ENCODE results near the gene ESPL1. TPM values are rescaled to one million over a fixed set of nuclear protein-coding genes. Genes with fewer than 3 reads are reported as not detected.

The ESPL1 gene
- total RNA-seq, 6 donors from 2014 or later, result 1.5 to 5.3 (median 2.1) TPM

- no peak overlapping the region for H3K4me3 ChIP-seq
- WGBS, 2 donors, result 72 to 83% methylated on average over 6 to 7 of the region's 7 CpGs
- H3K36me3 ChIP-seq, result no peaks in the 10 kb centered on the region
- DNase-seq, result no peak
- H3K4me1 ChIP-seq, result no peaks in the 10 kb centered on the region
- TF ChIP-seq POLR2A (IDR thresholded peaks at IDR 0.05) (no peak), EP300 (IDR thresholded peaks at IDR 0.05) (no peak), POLR2AphosphoS5 (IDR thresholded peaks at IDR 0.05) (no peak)
- TF ChIP-seq, protein P1, sequence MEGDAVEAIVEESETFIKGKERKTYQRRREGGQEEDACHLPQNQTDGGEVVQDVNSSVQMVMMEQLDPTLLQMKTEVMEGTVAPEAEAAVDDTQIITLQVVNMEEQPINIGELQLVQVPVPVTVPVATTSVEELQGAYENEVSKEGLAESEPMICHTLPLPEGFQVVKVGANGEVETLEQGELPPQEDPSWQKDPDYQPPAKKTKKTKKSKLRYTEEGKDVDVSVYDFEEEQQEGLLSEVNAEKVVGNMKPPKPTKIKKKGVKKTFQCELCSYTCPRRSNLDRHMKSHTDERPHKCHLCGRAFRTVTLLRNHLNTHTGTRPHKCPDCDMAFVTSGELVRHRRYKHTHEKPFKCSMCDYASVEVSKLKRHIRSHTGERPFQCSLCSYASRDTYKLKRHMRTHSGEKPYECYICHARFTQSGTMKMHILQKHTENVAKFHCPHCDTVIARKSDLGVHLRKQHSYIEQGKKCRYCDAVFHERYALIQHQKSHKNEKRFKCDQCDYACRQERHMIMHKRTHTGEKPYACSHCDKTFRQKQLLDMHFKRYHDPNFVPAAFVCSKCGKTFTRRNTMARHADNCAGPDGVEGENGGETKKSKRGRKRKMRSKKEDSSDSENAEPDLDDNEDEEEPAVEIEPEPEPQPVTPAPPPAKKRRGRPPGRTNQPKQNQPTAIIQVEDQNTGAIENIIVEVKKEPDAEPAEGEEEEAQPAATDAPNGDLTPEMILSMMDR (IDR thresholded peaks at IDR 0.05), result no peak
- peaks cover 0 to 4% (median 2%) of the 10 kb centered on the region in 4 donors for H3K27me3 ChIP-seq
- no peak overlapping the region for H3K27ac ChIP-seq
- ATAC-seq (ENCODE audit: low FRiP score in 2 of 2), result no peak
- no peaks in the 10 kb centered on the region for H3K9me3 ChIP-seq
These were observed 65.7 kb downstream of the ESPL1 start for GRCh38 chr12:53333845-53334244.

GRCh38 chr12:53334822-53335221, 66.7 kb downstream of the ESPL1 start:
- no peak for DNase-seq
- H3K27me3 ChIP-seq, result peaks cover 0 to 4% (median 2%) of the 10 kb centered on the region in 4 donors
- WGBS, 2 donors, result 79 to 91% methylated on average over 8 of the region's 8 CpGs
- TF ChIP-seq EP300 (IDR thresholded peaks at IDR 0.05), result no peak
- TF ChIP-seq, protein P1 (IDR thresholded peaks at IDR 0.05), result no peak
- no peak for TF ChIP-seq POLR2AphosphoS5 (IDR thresholded peaks at IDR 0.05)
- no peak for TF ChIP-seq POLR2A (IDR thresholded peaks at IDR 0.05)
- no peaks in the 10 kb centered on the region for H3K9me3 ChIP-seq
- H3K27ac ChIP-seq, result no peak overlapping the region
- H3K36me3 ChIP-seq, result no peaks in the 10 kb centered on the region
- no peaks in the 10 kb centered on the region for H3K4me1 ChIP-seq
- no peak for ATAC-seq (ENCODE audit: low FRiP score in 2 of 2)
- no peak overlapping the region for H3K4me3 ChIP-seq

DNA sequence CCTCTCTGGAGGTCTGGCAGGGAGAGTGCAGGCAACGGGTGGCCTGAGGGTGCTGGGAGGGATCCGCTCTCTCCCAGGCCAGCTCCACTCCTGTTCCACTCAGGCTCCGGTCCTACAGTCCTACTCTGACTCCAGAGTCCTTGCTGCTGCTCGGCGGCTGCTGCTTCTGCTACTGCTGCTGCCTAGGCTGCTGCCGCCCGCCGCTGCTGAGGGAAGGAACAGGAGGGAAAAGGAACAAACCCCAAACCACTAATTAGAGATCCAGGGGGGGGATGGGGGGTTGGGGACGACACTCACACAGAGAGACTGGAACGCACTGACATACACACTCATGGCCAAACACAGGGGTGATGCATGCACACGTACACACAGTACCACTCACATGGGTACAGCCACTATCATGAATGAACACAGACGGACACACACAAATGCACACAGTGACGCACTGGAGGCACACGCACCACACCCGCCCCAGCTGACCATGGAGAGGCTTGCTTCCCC, 68.1 kb downstream of the ESPL1 start, which contains the start of gene SP7:
Gene SP7, minus strand, starts transcription at position 174 of the 501 bp plus-strand sequence. CDS start 708 bp downstream, outside the sequence.
- DNase-seq (no peak), ATAC-seq (ENCODE audit: low FRiP score in 2 of 2) (no peak)
- Histone ChIP-seq H3K27ac (no peak within 1 kb of the TSS), H3K4me3 (no peak within 1 kb of the TSS), H3K36me3 (no peaks in the 10 kb centered on the region), H3K27me3 (peaks cover 0 to 4% (median 2%) of the 10 kb centered on the region in 4 donors), H3K9me3 (no peaks in the 10 kb centered on the region), H3K4me1 (no peaks in the 10 kb centered on the region)
- WGBS, 2 donors, result 42 to 68% methylated on average over 6 to 12 of the region's 15 CpGs
- TF ChIP-seq, protein P1 (IDR thresholded peaks at IDR 0.05), result no peak

- no peak for ATAC-seq (ENCODE audit: low FRiP score in 2 of 2)
These were observed 69.9 kb downstream of the ESPL1 start for GRCh38 chr12:53338017-53338416.

GRCh38 chr12:53338916-53339315, 70.8 kb downstream of the ESPL1 start:
- Histone ChIP-seq H3K27ac (no peak overlapping the region), H3K27me3 (peaks cover 0 to 4% (median 2%) of the 10 kb centered on the region in 4 donors), H3K4me3 (no peak overlapping the region), H3K36me3 (no peaks in the 10 kb centered on the region), H3K9me3 (no peaks in the 10 kb centered on the region), H3K4me1 (no peaks in the 10 kb centered on the region)
- 70% methylated on average over 5 of the region's 6 CpGs; no CpG with 5 or more reads in 1 of the 2 donors for WGBS, 2 donors
- TF ChIP-seq POLR2A (IDR thresholded peaks at IDR 0.05), result no peak
- TF ChIP-seq, protein P1 (IDR thresholded peaks at IDR 0.05), result no peak
- TF ChIP-seq EP300 (IDR thresholded peaks at IDR 0.05), result no peak
- TF ChIP-seq POLR2AphosphoS5 (IDR thresholded peaks at IDR 0.05), result no peak
- no peak for ATAC-seq (ENCODE audit: low FRiP score in 2 of 2)
- no peak for DNase-seq

More at GRCh38 chr12:53338017-53338416, 69.9 kb downstream of the ESPL1 start:
- Histone ChIP-seq H3K4me1 (no peaks in the 10 kb centered on the region), H3K4me3 (no peak overlapping the region), H3K9me3 (no peaks in the 10 kb centered on the region), H3K27ac (no peak overlapping the region), H3K36me3 (no peaks in the 10 kb centered on the region), H3K27me3 (peaks cover 0 to 4% (median 2%) of the 10 kb centered on the region in 4 donors)
- DNase-seq, result no peak
- TF ChIP-seq EP300 (IDR thresholded peaks at IDR 0.05) (no peak), POLR2A (IDR thresholded peaks at IDR 0.05) (no peak)
- 17 to 32% methylated on average over 11 of the region's 11 CpGs for WGBS, 2 donors
